GM19438 (cell line): Measurements from ENCODE around the gene CLIC4.
"Not testable (repeated sequence)": the region's sequence is repeated elsewhere in the genome, so short reads cannot be mapped to it uniquely, and the experiment has no call there.

ENCODE experiments used
- ATAC-seq: cut with Tn5 transposase; IDR thresholded peaks from one replicate; pipeline ENCODE4 v1.9.1; 2021; ENCODE audit warnings: low read depth; ENCODE audit not compliant: unreplicated experiment

Gene CLIC4

GRCh38 chr1:24871306-24871901 is 126.2 kb downstream of the CLIC4 start:
- ATAC-seq = no peak

- ATAC-seq = no peak
Measured at GRCh38 chr1:24872061-24872850, 127.0 kb downstream of the CLIC4 start.

GRCh38 chr1:24873148-24873547 is 127.9 kb downstream of the CLIC4 start:
- no peak for ATAC-seq

GRCh38 chr1:24874056-24874455 is 128.8 kb downstream of the CLIC4 start:
- no peak for ATAC-seq

- ATAC-seq = no peak
Measured at GRCh38 chr1:24874611-24875234, 129.5 kb downstream of the CLIC4 start.

- ATAC-seq = no peak
Measured at GRCh38 chr1:24875257-24875656, 130.0 kb downstream of the CLIC4 start.

- ATAC-seq = no peak
Measured at GRCh38 chr1:24875991-24876506, 130.8 kb downstream of the CLIC4 start.

GRCh38 chr1:24878045-24878444 is 132.8 kb downstream of the CLIC4 start:
- ATAC-seq = no peak

GRCh38 chr1:24878775-24879742 is 133.8 kb downstream of the CLIC4 start:
- ATAC-seq = no peak

GRCh38 chr1:24881034-24881433 is 135.8 kb downstream of the CLIC4 start:
- no peak for ATAC-seq

GRCh38 chr1:24884751-24885150 is 139.5 kb downstream of the CLIC4 start:
- no peak for ATAC-seq

- ATAC-seq = no peak
Measured at GRCh38 chr1:24886241-24886640, 141.0 kb downstream of the CLIC4 start.

GRCh38 chr1:24888061-24888970 is 143.1 kb downstream of the CLIC4 start:
- ATAC-seq = no peak

GRCh38 chr1:24888971-24889676 is 143.9 kb downstream of the CLIC4 start:
- no peak for ATAC-seq

- ATAC-seq = no peak
Measured at GRCh38 chr1:24890887-24891286, 145.6 kb downstream of the CLIC4 start.

- ATAC-seq = not testable (repeated sequence)
Measured at GRCh38 chr1:24891367-24891766, 146.1 kb downstream of the CLIC4 start.

GRCh38 chr1:24892188-24893153 is 147.2 kb downstream of the CLIC4 start:
- no peak for ATAC-seq

GRCh38 chr1:24893431-24893830 is 148.2 kb downstream of the CLIC4 start:
- no peak for ATAC-seq
